ENCODE data around the gene WDR43. TPM values are rescaled to one million over a fixed set of nuclear protein-coding genes. Genes with fewer than 3 reads are reported as not detected.

Gene WDR43
- total and polyA plus RNA-seq, 3 donors from 2014 or later, result 52.0 to 58.2 (median 52.7) TPM

DNA sequence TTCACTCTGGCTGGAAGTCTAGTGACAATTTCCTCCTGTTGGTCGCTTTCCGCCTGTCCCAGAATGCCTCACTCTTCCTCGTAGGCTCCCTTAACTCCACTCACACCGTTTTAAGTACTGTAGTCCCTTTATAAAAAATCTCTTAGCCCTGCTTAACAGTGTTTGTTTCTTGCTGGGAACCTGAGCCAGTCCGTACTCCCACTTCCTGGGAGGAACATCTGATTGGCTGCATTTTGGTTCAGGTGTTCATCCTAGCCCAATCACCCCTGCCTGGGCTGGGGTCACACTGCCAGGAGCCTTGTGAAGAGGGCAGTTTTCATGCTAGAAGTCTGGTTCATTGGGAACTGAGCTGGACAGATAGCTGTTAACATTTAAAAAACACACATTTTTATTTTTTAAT lies 61.0 kb downstream of the WDR43 start:
- Histone ChIP-seq H3K4me3 (no peak overlapping the region), H3K9me3 (no peaks in the 10 kb centered on the region), H3K36me3 (ENCODE audit: low read depth, missing control alignments) (no peaks in the 10 kb centered on the region), H3K4me1 (peaks cover 13% of the 10 kb centered on the region), H3K27ac (no peak overlapping the region), H3K27me3 (no peaks in the 10 kb centered on the region)
- DNase-seq, result no peak
- 54 to 64% methylated on average over 5 of the region's 5 CpGs for WGBS, 2 donors
- intact Hi-C loops (cut with DNase I; ENCODE audit: low total_unique reads), result no loop called here
- no peak for TF ChIP-seq POLR2A (IDR thresholded peaks at IDR 0.05)
- TF ChIP-seq, protein P1, sequence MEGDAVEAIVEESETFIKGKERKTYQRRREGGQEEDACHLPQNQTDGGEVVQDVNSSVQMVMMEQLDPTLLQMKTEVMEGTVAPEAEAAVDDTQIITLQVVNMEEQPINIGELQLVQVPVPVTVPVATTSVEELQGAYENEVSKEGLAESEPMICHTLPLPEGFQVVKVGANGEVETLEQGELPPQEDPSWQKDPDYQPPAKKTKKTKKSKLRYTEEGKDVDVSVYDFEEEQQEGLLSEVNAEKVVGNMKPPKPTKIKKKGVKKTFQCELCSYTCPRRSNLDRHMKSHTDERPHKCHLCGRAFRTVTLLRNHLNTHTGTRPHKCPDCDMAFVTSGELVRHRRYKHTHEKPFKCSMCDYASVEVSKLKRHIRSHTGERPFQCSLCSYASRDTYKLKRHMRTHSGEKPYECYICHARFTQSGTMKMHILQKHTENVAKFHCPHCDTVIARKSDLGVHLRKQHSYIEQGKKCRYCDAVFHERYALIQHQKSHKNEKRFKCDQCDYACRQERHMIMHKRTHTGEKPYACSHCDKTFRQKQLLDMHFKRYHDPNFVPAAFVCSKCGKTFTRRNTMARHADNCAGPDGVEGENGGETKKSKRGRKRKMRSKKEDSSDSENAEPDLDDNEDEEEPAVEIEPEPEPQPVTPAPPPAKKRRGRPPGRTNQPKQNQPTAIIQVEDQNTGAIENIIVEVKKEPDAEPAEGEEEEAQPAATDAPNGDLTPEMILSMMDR (IDR thresholded peaks at IDR 0.05), result no peak

DNA sequence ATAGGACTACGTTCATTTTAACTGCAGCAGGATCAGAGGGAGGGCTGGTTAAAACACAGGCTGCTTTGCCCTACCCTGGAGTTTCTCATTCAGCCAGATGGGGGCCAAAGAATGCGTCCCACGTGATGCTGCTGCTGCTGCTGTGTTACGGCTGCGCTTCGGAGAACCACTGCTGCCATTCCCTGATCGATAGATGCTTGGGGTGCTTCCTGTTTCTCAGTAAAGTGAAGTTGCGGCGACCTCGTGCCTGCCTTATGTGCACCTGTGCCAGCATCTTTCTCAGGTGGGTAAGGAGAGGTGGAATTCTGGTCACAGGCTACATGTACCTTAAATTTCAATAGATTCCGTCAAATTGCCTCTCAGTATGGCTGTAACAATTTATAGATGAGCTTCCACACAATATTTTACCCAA lies 62.0 kb downstream of the WDR43 start:
- Histone ChIP-seq H3K9me3 (no peaks in the 10 kb centered on the region), H3K36me3 (ENCODE audit: low read depth, missing control alignments) (no peaks in the 10 kb centered on the region), H3K27ac (no peak overlapping the region), H3K27me3 (no peaks in the 10 kb centered on the region), H3K4me1 (peaks cover 9% of the 10 kb centered on the region), H3K4me3 (no peak overlapping the region)
- TF ChIP-seq, protein P1 (IDR thresholded peaks at IDR 0.05), result no peak
- TF ChIP-seq POLR2A (IDR thresholded peaks at IDR 0.05), result no peak
- intact Hi-C loops (cut with DNase I; ENCODE audit: low total_unique reads), result no loop called here
- DNase-seq, result no peak
- 28 to 51% methylated on average over 7 to 11 of the region's 11 CpGs for WGBS, 2 donors

DNA sequence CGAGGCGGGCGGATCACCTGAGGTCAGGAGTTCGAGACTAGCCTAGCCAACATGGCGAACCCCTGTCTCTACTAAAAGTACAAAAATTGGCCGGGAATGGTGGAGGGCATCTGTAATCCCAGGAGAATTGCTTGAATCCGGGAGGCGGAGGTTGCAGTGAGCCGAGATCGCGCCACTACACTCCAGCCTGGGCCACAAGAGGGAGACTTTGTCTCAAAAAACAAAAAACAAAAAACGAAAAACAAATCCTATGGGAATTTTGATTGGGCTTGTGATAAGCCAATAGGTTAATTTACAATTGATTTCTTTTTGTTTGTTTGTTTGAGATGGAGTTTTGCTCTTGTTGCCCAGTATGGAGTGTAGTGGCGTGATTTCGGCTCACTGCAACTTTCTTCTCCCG lies 62.4 kb downstream of the WDR43 start:
- no peak overlapping the region for H3K4me3 ChIP-seq
- H3K27me3 ChIP-seq, result no peaks in the 10 kb centered on the region
- no peak for DNase-seq
- WGBS, 2 donors, result 54 to 77% methylated on average over 15 of the region's 15 CpGs
- H3K27ac ChIP-seq, result no peak overlapping the region
- intact Hi-C loops (cut with DNase I; ENCODE audit: low total_unique reads), result no loop called here
- no peaks in the 10 kb centered on the region for H3K36me3 ChIP-seq (ENCODE audit: low read depth, missing control alignments)
- TF ChIP-seq, protein P1 (IDR thresholded peaks at IDR 0.05), result peak in 1 of 3 experiments; percentile 65
- no peak for TF ChIP-seq POLR2A (IDR thresholded peaks at IDR 0.05)
- no peaks in the 10 kb centered on the region for H3K9me3 ChIP-seq
- peaks cover 4% of the 10 kb centered on the region for H3K4me1 ChIP-seq

DNA sequence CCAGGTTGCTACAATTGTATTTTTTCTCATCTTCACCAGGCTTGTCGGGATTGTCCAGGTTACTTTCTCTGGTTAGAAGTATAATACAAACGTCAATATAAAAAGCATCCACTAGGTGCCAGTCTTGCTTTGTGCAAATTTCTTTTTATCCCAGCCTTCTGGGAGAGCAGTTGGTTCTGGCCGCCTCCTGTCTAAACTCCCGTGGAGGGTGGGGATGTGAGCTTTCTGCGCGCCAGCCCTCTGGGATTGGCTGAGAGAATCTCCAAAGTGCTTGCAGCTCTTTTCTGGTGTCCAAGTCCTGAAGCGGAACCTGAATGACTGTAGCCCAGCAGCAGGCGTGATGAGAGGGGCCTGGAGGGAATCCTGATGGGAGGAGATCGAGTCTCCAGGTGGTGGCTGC lies 64.2 kb downstream of the WDR43 start:
- intact Hi-C loops (cut with DNase I; ENCODE audit: low total_unique reads), result no loop called here
- H3K4me1 ChIP-seq, result no peaks in the 10 kb centered on the region
- no peak overlapping the region for H3K4me3 ChIP-seq
- no peaks in the 10 kb centered on the region for H3K36me3 ChIP-seq (ENCODE audit: low read depth, missing control alignments)
- H3K27me3 ChIP-seq, result no peaks in the 10 kb centered on the region
- TF ChIP-seq, protein P1 (IDR thresholded peaks at IDR 0.05), result peak; percentile 59 to 80 (median 59)
- TF ChIP-seq POLR2A (IDR thresholded peaks at IDR 0.05), result no peak
- no peak overlapping the region for H3K27ac ChIP-seq
- DNase-seq, result peak; percentile 65
- H3K9me3 ChIP-seq, result no peaks in the 10 kb centered on the region
- 26 to 33% methylated on average over 9 of the region's 9 CpGs for WGBS, 2 donors

DNA sequence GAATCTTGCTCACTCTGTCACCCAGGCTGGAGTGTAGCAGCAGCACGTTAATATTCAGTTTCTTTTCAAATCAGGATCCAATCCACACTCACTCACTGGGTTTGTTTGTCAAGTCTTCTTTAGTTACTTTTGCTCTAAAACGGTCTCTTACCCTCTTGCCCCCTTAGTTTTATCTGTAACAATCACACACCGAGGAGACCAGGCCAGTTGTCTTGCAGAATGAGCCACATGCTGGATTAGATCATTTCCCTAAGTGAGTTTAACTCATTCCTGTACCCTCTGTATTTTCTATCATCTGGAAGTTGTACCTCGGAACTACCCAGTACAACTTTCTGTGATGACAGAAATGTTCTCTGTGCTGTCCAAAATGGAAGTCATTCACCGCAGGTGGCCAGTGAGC lies 65.9 kb downstream of the WDR43 start:
- H3K27me3 ChIP-seq, result no peaks in the 10 kb centered on the region
- no peak overlapping the region for H3K27ac ChIP-seq
- no peaks in the 10 kb centered on the region for H3K36me3 ChIP-seq (ENCODE audit: low read depth, missing control alignments)
- no peaks in the 10 kb centered on the region for H3K4me1 ChIP-seq
- intact Hi-C loops (cut with DNase I; ENCODE audit: low total_unique reads), result loop anchor here (10.0 kb wide), 1 partner anchor 224 kb away; no protein-coding TSS in a partner anchor
- TF ChIP-seq, protein P1 (IDR thresholded peaks at IDR 0.05), result no peak
- TF ChIP-seq POLR2A (IDR thresholded peaks at IDR 0.05), result no peak
- no peak for DNase-seq
- 73 to 77% methylated on average over 5 of the region's 5 CpGs for WGBS, 2 donors
- no peaks in the 10 kb centered on the region for H3K9me3 ChIP-seq
- no peak overlapping the region for H3K4me3 ChIP-seq
